ENCODE results near the gene VAT1L. TPM values are rescaled to one million over a fixed set of nuclear protein-coding genes. Genes with fewer than 3 reads are reported as not detected.

VAT1L gene
- total RNA-seq, 1 donor from 2014 or later: 1.1 TPM

DNA sequence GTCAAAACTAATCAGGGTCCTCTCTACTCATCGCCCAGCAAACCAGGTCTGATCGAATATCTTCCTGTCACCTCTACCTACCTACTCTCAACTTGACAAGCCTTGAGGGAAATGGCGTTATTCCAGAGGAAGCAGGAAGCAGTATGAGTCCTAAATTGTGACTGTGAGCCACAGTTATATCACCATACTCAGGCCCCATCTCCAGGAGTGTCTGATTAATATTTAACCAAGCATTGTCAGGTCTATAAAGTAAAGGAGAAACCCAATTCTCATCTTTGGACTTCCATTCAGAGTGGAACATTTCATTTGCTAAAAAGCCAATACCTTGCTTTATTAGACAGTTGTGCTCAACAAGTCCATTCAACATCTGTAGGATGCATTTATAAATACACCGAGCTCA, 216.2 kb downstream of the VAT1L start:
- Mint-ChIP-seq H3K9me3 (ENCODE audit: unreplicated experiment) (no peaks in the 10 kb centered on the region), H3K27ac (ENCODE audit: unreplicated experiment) (no peak overlapping the region), H3K36me3 (ENCODE audit: low read depth, unreplicated experiment) (no peaks in the 10 kb centered on the region), H3K27me3 (ENCODE audit: unreplicated experiment) (peaks cover 4% of the 10 kb centered on the region), H3K4me1 (ENCODE audit: unreplicated experiment) (no peaks in the 10 kb centered on the region), H3K4me3 (ENCODE audit: unreplicated experiment) (no peak overlapping the region)
- no peak for DNase-seq (ENCODE audit: low spot score)
- TF ChIP-seq, protein P1, sequence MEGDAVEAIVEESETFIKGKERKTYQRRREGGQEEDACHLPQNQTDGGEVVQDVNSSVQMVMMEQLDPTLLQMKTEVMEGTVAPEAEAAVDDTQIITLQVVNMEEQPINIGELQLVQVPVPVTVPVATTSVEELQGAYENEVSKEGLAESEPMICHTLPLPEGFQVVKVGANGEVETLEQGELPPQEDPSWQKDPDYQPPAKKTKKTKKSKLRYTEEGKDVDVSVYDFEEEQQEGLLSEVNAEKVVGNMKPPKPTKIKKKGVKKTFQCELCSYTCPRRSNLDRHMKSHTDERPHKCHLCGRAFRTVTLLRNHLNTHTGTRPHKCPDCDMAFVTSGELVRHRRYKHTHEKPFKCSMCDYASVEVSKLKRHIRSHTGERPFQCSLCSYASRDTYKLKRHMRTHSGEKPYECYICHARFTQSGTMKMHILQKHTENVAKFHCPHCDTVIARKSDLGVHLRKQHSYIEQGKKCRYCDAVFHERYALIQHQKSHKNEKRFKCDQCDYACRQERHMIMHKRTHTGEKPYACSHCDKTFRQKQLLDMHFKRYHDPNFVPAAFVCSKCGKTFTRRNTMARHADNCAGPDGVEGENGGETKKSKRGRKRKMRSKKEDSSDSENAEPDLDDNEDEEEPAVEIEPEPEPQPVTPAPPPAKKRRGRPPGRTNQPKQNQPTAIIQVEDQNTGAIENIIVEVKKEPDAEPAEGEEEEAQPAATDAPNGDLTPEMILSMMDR (IDR thresholded peaks at IDR 0.05; ENCODE audit: unreplicated experiment): no peak

DNA sequence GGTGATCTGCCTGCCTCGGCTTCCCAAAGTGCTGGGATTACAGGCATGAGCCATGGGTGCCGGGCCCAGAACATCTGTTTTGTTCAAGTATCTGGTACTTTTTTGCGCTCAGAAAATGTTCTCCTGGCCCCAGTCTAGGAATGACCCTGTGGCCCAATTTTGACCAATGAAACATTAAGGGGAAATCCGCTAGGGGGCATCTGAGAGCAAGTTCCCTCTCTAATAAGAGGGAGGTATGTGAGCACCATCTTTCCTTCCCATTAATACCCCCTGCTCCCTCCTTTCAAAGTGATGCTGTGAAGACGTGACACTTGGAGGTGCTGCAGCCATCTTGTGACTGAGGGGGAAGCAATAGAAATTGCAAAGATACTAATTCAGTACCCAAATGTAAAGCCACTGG, 217.5 kb downstream of the VAT1L start:
- Mint-ChIP-seq H3K27ac (ENCODE audit: unreplicated experiment) (no peak overlapping the region), H3K27me3 (ENCODE audit: unreplicated experiment) (peaks cover 4% of the 10 kb centered on the region), H3K9me3 (ENCODE audit: unreplicated experiment) (no peaks in the 10 kb centered on the region), H3K4me1 (ENCODE audit: unreplicated experiment) (no peaks in the 10 kb centered on the region), H3K36me3 (ENCODE audit: low read depth, unreplicated experiment) (no peaks in the 10 kb centered on the region), H3K4me3 (ENCODE audit: unreplicated experiment) (no peak overlapping the region)
- TF ChIP-seq, protein P1 (IDR thresholded peaks at IDR 0.05; ENCODE audit: unreplicated experiment): peak; percentile 47
- peak; percentile 22 for DNase-seq (ENCODE audit: low spot score)

DNA sequence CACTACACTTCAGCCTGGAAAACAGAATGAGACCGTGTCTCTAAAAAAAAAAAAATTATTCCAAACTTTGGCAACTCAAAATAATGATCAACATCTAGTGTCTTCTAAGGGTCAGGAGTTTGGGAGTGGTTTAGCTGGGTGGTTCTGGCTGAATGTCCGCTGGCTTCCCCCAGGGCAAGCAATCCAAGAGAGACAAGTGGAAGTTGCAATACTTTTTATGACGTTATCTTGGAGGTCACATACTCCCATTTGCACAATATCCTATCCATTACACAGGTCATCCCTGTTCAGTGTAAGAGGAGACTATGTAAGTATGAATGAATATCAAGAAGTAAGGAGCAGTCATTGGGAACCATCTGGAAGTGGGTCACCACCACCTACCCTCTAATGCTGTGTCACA, 218.8 kb downstream of the VAT1L start:
- Mint-ChIP-seq H3K36me3 (ENCODE audit: low read depth, unreplicated experiment) (no peaks in the 10 kb centered on the region), H3K27me3 (ENCODE audit: unreplicated experiment) (peaks cover 4% of the 10 kb centered on the region), H3K4me1 (ENCODE audit: unreplicated experiment) (no peaks in the 10 kb centered on the region), H3K27ac (ENCODE audit: unreplicated experiment) (no peak overlapping the region), H3K4me3 (ENCODE audit: unreplicated experiment) (no peak overlapping the region), H3K9me3 (ENCODE audit: unreplicated experiment) (no peaks in the 10 kb centered on the region)
- TF ChIP-seq, protein P1 (IDR thresholded peaks at IDR 0.05; ENCODE audit: unreplicated experiment): no peak
- no peak for DNase-seq (ENCODE audit: low spot score)

DNA sequence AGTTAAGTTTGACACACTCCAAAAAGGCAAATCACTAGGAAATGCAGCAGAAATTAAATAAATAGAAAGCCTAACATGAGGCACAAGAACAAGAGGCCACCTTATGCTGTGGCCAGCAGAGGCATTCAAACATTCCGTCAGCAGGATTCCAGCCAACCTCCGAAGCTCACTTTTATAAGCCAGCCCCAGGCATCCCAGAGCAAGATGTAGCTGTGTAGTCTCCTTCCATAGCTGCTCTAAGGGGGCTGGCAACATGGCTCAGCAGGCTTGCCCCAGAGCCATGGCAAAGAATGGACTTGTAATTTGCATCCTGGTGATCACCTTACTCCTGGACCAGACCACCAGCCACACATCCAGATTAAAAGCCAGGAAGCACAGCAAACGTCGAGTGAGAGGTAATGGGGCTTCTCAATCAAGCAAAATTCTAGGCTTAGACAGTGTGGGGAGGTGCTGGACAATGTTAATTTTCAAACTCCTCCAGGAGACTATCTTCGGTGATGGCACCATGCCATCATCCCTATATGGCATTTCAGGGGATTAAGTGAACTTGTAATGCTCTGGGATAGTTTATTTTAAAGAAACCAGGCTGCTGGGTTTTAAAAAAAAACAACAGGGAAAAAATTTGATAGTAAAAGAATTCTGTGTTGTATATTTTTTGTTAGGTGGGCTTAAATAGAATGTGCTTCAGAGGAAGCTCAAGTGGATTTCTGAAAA, 234.1 kb downstream of the VAT1L start, which contains the start of gene CLEC3A:
Gene CLEC3A, plus strand, starts transcription at position 202 of the 714 bp plus-strand sequence. Its CDS starts 79 bp downstream, at position 281.
- Mint-ChIP-seq H3K9me3 (ENCODE audit: unreplicated experiment) (no peaks in the 10 kb centered on the region), H3K4me3 (ENCODE audit: unreplicated experiment) (no peak within 1 kb of the TSS), H3K36me3 (ENCODE audit: low read depth, unreplicated experiment) (no peaks in the 10 kb centered on the region), H3K4me1 (ENCODE audit: unreplicated experiment) (no peaks in the 10 kb centered on the region), H3K27ac (ENCODE audit: unreplicated experiment) (no peak within 1 kb of the TSS), H3K27me3 (ENCODE audit: unreplicated experiment) (peaks cover 2% of the 10 kb centered on the region)
- TF ChIP-seq, protein P1 (IDR thresholded peaks at IDR 0.05; ENCODE audit: unreplicated experiment): no peak
- DNase-seq (ENCODE audit: low spot score): no peak

DNA sequence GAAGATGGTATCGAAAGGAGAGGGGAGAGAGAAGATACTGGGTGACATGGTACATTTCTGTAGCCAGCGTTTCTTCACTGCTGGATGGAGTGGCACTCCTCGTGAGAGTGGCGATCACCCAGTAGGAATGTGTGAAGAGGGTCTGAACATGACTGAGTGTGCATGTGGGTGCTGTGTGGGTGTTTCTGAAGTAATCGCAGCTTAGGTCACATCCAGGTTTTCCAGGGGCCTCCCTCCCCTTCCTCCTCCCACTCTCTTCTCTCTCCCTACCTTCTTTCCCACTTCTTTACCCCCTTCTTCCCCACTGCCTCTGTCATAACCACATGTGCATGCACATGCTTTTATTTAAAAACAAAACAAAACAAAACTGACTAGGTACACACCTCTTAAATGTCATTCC, 235.8 kb downstream of the VAT1L start:
- no peaks in the 10 kb centered on the region for H3K36me3 Mint-ChIP-seq (ENCODE audit: low read depth, unreplicated experiment)
- no peak overlapping the region for H3K4me3 Mint-ChIP-seq (ENCODE audit: unreplicated experiment)
- no peaks in the 10 kb centered on the region for H3K9me3 Mint-ChIP-seq (ENCODE audit: unreplicated experiment)
- H3K4me1 Mint-ChIP-seq (ENCODE audit: unreplicated experiment): no peaks in the 10 kb centered on the region
- no peak for DNase-seq (ENCODE audit: low spot score)
- peaks cover 2% of the 10 kb centered on the region for H3K27me3 Mint-ChIP-seq (ENCODE audit: unreplicated experiment)
- TF ChIP-seq, protein P1 (IDR thresholded peaks at IDR 0.05; ENCODE audit: unreplicated experiment): no peak
- no peak overlapping the region for H3K27ac Mint-ChIP-seq (ENCODE audit: unreplicated experiment)

Measured in endothelial cell (in vitro differentiated cells).